GM18951 (cell line): ENCODE data around the gene KRTCAP3.
A peak's percentile ranks its signal among the peaks of the same experiment; 100 is the strongest.

Experiments used
- POLR2A ChIP-seq: IDR thresholded peaks from 4 replicates; pipeline ENCODE4 v1.6.1; 2011; ENCODE audit warnings: mild to moderate bottlenecking; ENCODE audit not compliant: insufficient read length, insufficient read depth; ENCODE audit errors: extremely low read depth
- in situ Hi-C: fragments of 300-500 bp; cut with MboI; formaldehyde crosslinking; loops from one replicate; pipeline ENCODE4 v1.12.0; 2022; ENCODE audit warnings: low sequenced_read_pairs, mixed read lengths, inconsistent platforms; ENCODE audit not compliant: unreplicated experiment

The KRTCAP3 gene

DNA sequence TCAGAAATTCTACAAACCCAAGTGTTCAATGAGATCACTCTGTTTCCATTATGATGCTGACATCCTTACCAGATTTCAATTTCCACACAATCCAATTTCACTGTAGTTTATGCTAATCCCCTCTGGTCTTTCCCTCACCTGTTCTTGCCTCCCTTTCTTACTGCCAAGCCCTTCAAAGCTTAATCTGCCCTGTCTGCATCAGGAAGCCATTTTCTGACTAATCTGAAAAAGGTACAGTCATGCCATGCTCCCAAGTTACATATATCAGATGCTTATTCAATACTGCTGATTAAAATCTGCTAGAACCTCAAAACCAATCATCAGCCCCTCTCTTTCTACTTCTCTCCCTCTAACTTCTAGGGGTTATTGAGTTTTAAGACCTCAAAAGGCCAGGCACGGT, 8.9 kb downstream of the KRTCAP3 start:
- in situ Hi-C loops: no loop called here
- TF ChIP-seq POLR2A: no peak

DNA sequence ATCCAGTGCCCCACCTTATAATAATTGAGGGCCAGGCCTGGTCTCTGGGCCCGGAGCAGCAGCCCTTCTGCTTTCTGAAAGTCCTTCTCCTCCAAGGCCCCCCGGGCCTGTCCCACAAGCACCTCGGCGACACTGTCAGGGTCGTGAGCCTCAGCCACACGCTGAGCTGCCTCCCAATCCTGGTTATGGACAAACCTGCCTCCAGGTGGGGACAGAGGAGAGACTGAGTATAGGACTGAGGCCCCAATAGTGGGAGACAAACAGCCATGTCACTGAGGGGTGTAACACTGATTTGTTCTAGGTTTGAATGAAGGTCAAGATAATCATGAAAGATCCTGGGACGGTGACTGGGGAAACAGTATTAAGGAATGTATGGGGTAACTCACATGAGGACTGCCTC, 11.8 kb downstream of the KRTCAP3 start:
- in situ Hi-C loops: no loop called here
- TF ChIP-seq POLR2A: no peak

DNA sequence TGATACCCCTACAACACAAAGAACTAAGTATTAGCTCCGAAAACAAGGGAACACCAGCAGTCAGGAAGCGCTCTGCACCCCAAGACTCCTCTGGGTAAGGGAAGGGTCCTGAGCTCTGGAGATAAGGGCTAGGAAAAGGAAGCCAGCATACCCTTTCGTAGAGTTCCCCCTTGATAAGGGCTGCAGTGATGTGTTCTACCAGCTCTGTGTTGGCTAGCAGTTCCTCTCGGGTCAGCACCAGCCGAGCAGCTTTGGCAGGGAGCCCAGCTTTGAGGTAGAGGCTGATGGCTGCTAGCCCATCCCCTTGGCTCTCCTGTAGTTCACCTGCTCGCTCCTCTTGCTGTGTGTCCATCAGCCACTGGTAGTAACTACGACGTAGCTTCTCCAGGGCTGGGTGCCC, 18.9 kb downstream of the KRTCAP3 start:
- TF ChIP-seq POLR2A: no peak
- in situ Hi-C loops: no loop called here

DNA sequence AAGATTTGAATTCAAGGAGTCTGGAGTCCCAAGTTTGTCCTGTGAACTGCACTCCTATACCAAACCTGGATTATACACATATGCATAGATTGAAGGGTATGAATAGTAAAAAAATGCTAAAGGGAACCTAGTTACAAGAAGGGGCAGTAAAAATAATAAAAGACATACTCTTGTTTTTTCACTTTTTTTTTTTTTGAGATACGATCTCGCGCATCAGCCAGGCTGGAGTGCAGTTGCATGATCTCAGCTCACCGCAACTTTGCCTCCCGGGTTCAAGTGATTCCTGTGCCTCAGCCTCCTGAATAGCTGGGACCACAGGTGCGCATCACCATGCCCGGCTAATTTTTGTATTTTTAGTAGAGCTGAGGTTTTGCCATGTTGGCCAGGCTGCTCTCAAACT, 22.3 kb downstream of the KRTCAP3 start:
- in situ Hi-C loops: no loop called here
- no peak for TF ChIP-seq POLR2A

DNA sequence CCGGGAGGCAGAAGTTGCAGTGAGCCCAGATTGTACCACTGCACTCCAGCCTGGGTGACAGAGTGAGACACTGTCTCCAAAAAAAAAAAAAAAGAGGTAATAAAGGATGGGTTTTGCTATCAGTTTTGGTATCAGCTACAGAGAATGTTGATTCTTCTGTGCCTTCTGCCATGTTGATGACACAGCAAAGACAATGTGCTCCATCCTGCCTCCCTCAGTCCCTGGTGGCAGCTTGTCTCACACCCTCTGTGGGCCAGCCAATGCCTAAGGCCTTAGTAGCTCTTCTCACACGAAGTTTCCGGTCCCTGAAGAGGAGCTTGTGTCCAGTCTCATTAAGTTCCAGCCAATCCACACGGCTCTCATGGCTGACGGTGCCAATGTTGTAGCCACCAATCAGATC, 29.8 kb downstream of the KRTCAP3 start:
- in situ Hi-C loops: no loop called here
- TF ChIP-seq POLR2A: no peak

DNA sequence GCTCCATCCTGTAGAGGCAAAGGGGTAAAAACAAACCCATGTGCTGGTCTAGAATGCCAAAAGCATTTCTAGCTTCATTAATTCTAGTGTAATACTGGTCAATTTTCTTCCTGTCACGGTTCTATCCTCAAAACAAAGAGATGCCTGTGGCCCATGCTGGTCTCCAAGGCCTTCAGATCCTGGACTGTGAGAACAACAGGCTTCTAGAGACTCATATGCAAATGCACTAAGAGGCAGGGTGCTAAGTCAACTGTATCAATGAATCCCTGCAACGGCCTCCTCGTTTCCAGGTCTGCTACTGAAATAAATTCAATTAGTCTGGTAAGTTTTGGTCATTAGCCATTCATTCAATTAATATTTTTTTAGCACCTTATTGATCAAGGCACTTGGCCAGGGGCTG, 43.3 kb downstream of the KRTCAP3 start:
- in situ Hi-C loops: no loop called here
- no peak for TF ChIP-seq POLR2A

DNA sequence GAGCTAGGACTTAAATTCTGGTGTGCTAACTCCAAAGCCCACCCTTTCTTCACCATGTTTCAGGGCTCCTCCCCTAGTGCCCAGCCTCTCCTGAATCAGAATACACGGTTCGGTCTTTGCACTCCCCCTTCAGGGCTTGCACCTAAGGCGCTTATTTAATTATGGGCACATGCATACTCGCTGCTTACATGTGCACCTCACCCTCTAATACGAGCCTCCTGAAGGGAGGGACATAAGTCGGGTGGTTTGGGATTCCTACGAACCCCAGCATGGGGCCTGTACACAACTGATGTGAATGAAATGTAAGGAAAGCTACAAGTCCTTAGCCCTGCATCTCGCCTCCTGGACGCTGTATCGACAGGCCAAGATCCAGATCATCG, 46.9 kb downstream of the KRTCAP3 start:
- no peak for TF ChIP-seq POLR2A
- in situ Hi-C loops: no loop called here

DNA sequence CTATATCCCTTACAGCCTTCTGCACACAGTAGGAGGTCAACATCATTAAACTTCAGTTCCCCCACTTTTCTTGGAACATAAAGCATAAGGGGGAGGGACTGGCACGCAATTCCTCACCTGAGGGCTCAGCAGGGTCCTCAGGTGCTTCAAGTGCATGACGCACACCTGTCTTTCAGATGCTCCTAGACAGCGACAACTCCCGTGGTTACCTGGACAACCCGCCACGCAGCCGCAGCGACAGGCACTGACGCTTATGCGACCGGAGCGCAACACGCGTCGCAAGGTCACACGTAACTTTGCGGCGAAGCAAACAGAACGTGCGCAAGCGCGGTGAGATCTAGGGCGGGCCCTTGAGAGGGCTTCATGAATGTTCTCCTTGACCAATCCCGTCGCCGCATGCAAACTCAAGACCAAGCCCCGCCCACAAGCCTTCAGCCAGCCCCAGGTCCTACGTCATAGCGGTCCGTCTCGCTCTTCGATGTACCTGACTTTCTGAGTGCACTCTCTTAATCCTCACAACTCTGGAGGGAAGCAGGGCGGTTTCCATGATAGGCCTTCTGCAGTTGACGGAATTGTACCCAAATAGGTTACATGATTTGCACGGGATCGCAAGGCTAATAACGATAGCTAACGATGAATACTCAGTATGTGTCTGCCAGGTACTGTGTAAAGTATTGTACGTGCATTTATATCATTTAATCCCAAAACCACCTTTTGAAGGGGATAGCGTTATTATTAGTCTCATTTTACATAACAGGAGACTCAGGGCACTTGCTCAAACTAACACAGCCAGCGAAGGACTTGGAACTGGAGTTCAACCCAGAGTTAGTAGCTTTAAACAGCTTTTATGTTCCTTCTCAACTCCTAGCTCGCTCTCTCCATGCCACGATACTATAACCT, 47.6 kb downstream of the KRTCAP3 start, which contains the start of gene IFT172:
Gene IFT172 (minus strand): TSS at position 246 of the 900 bp plus-strand sequence. CDS start 90 bp downstream, at position 156.
- TF ChIP-seq POLR2A: peak; percentile 63
- in situ Hi-C loops: no loop called here

DNA sequence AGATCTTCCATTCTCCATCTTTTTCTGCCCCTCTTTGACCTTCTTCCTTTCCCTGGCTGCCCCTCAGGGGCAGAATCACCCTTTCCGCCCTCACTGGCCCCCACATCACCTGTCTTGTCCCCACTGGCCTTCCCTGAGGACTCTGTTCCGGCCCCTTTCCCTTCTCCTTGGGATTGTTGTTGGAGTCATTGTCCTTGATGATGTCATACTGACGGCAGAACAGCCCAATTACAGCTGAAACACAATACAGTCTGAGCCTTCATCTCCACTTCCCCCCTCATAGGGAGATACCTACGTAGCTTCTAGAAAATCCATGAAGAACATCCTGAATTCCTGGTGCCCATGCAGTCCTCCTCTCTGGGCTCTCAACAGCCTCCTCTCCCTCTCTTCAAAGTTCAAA, 50.4 kb downstream of the KRTCAP3 start:
- in situ Hi-C loops: no loop called here

DNA sequence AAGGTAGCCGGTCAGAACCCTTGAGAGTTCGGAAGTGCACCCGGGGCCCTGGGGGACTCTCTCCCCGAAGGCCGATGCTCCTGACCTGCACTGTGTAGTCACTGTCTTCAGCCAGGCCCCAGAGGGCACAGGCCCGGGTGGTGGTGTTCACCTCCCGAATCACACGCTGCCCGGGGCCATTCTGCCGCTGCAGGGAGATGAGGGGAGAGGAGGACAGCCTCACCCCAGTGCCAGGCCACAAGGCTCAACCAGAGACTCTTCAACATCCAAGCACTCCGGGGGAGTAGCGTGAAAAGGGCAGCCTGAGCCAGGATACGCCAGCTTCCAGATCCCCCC, 51.7 kb downstream of the KRTCAP3 start:
- in situ Hi-C loops: no loop called here
- TF ChIP-seq POLR2A: no peak

More for the DNA sequence above, 50.4 kb downstream of the KRTCAP3 start:
- TF ChIP-seq POLR2A: no peak
